Endothelial cell of coronary artery (primary cell): Measurements from ENCODE around the gene ZC3H4. TPM values are rescaled to one million over a fixed set of nuclear protein-coding genes. Genes with fewer than 3 reads are reported as not detected.

ENCODE experiments used
- total RNA-seq: library from RNA; depleted of rRNA; stranded (reverse); fragments of >200 nt; gene quantifications from 2 replicates; pipeline ENCODE4 v1.2.3, GENCODE V29; 2014

ZC3H4 gene
- total RNA-seq: 12.1 and 13.6 TPM in 2 replicates

DNA sequence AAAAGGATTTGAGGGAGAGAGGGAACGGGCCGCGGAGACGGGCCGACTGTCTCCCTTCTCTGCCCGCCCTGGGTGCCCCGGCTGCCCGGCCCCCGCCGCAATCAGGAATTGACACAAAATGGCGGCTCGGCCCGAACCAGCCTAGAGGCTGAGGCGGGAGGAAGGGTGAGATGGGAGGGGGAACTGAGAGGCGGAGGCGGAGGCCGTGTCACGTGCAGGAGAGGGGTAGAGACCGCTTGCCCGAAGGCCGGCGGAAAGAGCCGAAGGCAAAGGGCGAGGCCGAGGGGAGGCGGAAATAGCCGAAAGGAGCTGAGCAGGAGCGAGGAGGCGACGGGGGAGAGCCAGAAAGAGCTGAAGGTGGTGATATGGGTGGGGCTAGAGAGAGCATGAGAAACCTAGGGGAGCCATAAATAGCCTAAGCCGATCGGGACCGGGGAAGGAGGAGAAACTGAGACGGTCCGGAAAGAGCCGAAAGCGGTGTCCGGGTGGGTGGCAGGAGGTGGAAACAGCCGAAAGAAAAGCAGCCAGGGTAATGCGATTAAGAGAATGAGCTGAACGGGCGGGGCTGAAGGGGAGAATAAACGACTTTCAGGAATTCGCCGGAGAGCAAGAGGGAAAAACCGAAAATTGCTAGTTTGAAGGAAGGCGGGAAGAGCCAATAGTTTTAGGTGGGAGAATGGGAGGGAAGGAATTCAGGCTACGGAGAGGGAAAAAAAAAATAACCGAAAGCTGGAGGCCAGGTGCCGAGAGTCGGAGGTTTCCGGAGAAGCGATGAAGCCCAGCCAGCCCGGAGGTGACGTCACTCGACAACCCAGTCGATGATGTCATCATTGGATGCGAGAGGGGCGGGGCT is at the start of gene ZC3H4:
ZC3H4 (minus strand) TSS at position 780 of the 853 bp plus-strand sequence. CDS start 1,192 bp downstream, outside the sequence.

DNA sequence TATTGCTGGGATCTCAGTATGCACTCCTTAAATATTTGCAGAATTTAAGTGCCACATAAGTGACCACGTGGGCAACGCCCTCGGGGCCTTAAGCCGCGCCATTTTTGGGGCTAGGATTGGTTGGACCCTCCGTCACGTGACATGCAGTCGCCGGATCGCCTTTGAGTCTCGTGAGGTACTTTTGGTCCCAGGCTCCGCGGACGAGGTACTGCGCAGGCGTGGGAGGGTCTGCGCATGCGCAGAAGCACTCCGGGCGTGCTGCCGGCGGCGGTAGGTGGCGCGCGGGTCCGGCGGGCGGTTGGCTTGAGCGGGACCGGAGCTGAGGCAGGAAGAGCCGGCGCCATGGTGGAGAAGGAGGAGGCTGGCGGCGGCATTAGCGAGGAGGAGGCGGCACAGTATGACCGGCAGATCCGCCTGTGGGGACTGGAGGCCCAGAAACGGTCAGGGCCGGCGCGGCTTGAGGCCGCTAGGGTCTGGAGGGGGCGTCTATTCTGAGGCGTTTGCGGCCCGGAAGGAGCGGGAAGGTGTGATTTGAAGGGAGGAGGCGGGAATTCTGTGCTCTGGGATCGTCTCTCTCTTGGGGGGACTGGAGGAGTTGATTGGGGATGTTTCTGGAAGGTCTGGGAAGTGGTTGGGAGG is 17.1 kb upstream of the ZC3H4 start, which contains the start of gene SAE1:
SAE1 (plus strand) TSS at position 247 of the 639 bp plus-strand sequence; CDS start at position 343, 96 bp downstream.

DNA sequence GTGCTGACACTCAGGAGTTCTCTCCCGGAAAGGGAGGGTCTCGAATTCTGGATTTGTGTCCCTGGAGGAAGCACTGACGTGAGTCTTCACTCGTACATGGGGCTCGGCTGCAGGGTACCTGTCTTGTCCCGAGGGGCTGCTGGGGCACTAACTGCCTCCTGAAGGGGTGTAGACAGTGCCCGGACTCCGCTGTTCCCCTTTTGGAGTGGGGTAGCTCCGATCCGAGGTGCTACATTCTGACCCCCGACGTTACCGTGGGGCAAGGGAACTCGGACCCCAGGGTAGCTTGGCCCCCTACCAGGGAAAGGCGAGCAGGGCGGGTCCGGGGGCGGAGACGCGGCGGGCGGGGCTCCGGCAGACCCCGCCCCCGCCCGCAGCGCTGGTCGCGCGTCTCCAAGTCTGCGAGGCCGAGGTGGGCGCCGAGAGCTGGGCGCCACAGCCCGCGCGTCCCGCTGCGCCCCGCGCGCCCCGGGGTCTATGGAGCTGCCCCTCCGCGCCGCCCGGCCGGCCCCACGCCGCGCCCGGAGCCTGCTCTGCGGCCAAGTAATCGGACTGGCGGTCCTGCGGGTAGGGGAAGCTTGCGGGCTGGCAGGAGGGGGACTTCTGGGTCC is 94.0 kb downstream of the ZC3H4 start, which contains the start of gene NPAS1:
NPAS1 (plus strand) TSS at position 407 of the 611 bp plus-strand sequence. CDS start 1,211 bp downstream, outside the sequence.

Other genes with a start within 250 kb of the ZC3H4 start
- 0.75 TPM in 1 of 2 replicates, not detected in the other for gene NPAS1, start 93.9 kb downstream of the ZC3H4 start, total RNA-seq
- 23.7 and 34.5 TPM in 2 replicates for gene TMEM160, start 65.2 kb downstream of the ZC3H4 start, total RNA-seq
- gene SAE1, start 17.1 kb upstream of the ZC3H4 start, total RNA-seq: 124 and 173 TPM in 2 replicates
- 14.2 and 21.8 TPM in 2 replicates for gene BBC3, start 117.4 kb upstream of the ZC3H4 start, total RNA-seq
- gene CCDC9, start 142.7 kb upstream of the ZC3H4 start, total RNA-seq: 5.0 and 5.6 TPM in 2 replicates
- 0.81 and 1.0 TPM in 2 replicates for gene INAFM1, start 161.1 kb upstream of the ZC3H4 start, total RNA-seq
- gene C5AR1, start 196.1 kb upstream of the ZC3H4 start, total RNA-seq: not detected in 2 replicates
- 0.09 and 0.28 TPM in 2 replicates for gene C5AR2, start 218.4 kb upstream of the ZC3H4 start, total RNA-seq
- gene DHX34, start 235.5 kb upstream of the ZC3H4 start, total RNA-seq: 8.2 and 8.9 TPM in 2 replicates